HepG2 (cell line): ENCODE data around the gene MYO10. TPM values are rescaled to one million over a fixed set of nuclear protein-coding genes. Genes with fewer than 3 reads are reported as not detected.

Experiments used
- ARID4A ChIP-seq: sonication (generic); formaldehyde crosslinking; IDR thresholded peaks from 2 replicates; pipeline ENCODE4 v1.5.0; 2020; ENCODE audit warnings: mild to moderate bottlenecking, missing genetic modification reagents, borderline replicate concordance
- FOXK1 ChIP-seq: sonication (generic); formaldehyde crosslinking; IDR thresholded peaks from 2 replicates; pipeline ENCODE4 v1.4.0; 2020; ENCODE audit warnings: low read depth, missing genetic modification reagents, borderline replicate concordance
- HMGXB3 ChIP-seq: sonication (generic); formaldehyde crosslinking; IDR thresholded peaks from 2 replicates; pipeline ENCODE4 v1.4.0; 2020; ENCODE audit warnings: missing genetic modification reagents, borderline replicate concordance
- HNF1B ChIP-seq: sonication (generic); formaldehyde crosslinking; IDR thresholded peaks from 2 replicates; pipeline ENCODE4 v1.5.1; 2020; ENCODE audit warnings: mild to moderate bottlenecking, moderate library complexity, missing genetic modification reagents
- KDM2A ChIP-seq: sonication (generic); formaldehyde crosslinking; IDR thresholded peaks from 2 replicates; pipeline ENCODE4 v1.4.0; 2020; ENCODE audit warnings: low read depth, missing genetic modification reagents, borderline replicate concordance
- NCOA2 ChIP-seq: sonication (generic); formaldehyde crosslinking; IDR thresholded peaks from 2 replicates; pipeline ENCODE4 v1.8.0; 2022; ENCODE audit warnings: inconsistent platforms
- PAXIP1 ChIP-seq: sonication (generic); formaldehyde crosslinking; conservative IDR thresholded peaks from 2 replicates; pipeline ENCODE4 v1.4.0; 2020; ENCODE audit warnings: mild to moderate bottlenecking, missing genetic modification reagents, moderate library complexity
- PHF8 ChIP-seq: sonication (generic); formaldehyde crosslinking; IDR thresholded peaks from 2 replicates; pipeline ENCODE4 v1.5.0; 2020; ENCODE audit warnings: missing genetic modification reagents
- TCF7 ChIP-seq: sonication (generic); IDR thresholded peaks from 2 replicates; pipeline ENCODE4 v1.6.1; 2016; ENCODE audit warnings: antibody characterized with exemption, low read depth
- ZNF362 ChIP-seq: sonication (generic); formaldehyde crosslinking; IDR thresholded peaks from 2 replicates; pipeline ENCODE4 v1.4.0; 2020; ENCODE audit warnings: missing genetic modification reagents, mild to moderate bottlenecking, borderline replicate concordance
- ZNF451 ChIP-seq: sonication (generic); formaldehyde crosslinking; IDR thresholded peaks from 2 replicates; pipeline ENCODE4 v1.5.0; 2020; ENCODE audit warnings: mild to moderate bottlenecking, missing genetic modification reagents
- ZSCAN31 ChIP-seq: sonication (generic); formaldehyde crosslinking; IDR thresholded peaks from 2 replicates; pipeline ENCODE4 v1.5.0; 2020; ENCODE audit warnings: low read depth, mild to moderate bottlenecking, missing genetic modification reagents
- polyA plus RNA-seq, 8 experiments: library from polyadenylated mRNA; depleted of rRNA in 3 of 8; stranded (reverse) in 7 of 8; unstranded in 1 of 8; fragments of >200 nt; fragmentation: Illumina TruSeq in 4 of 8; extraction: Trizol in 4 of 8; gene quantifications; 2 replicates each; pipeline versions ENCODE4 v1.2.1 to v1.2.3, GENCODE V29; 2011 to 2016; ENCODE audit warnings: low read depth in 4 of 8, missing spikeins in 1 of 8, mixed read lengths in 1 of 8; ENCODE audit not compliant: insufficient read depth in 1 of 8
- total RNA-seq, 5 experiments: library from RNA; depleted of rRNA; stranded (reverse); fragments of >200 nt; fragmentation: Illumina TruSeq; extraction: Trizol; gene quantifications; 2 replicates each; pipeline ENCODE4 v1.2.3, GENCODE V29; 2016; ENCODE audit warnings: low read depth in 1 of 5

Gene MYO10
- total and polyA plus RNA-seq, 2 of the 13 experiments (the other 11 are each of a cell fraction or from before 2014, with no cell fraction given) = 4.5 to 14.0 TPM

GRCh38 chr5:16744164-16744880, 191.8 kb downstream of the MYO10 start (continued):
- TF ChIP-seq PAXIP1 (peak; percentile 53), FOXK1 (CRISPR knock-in tag) (0 out of 2 replicates have a peak, but pooled peaks have one; percentile 19), ZNF451 (0 out of 2 replicates have a peak, but pooled peaks have one; percentile 25), TCF7 (peak; percentile 60), KDM2A (peak; percentile 55; the same call in 1 of the 2 replicates), HMGXB3 (CRISPR knock-in tag) (no peak), ARID4A (0 out of 2 replicates have a peak, but pooled peaks have one; percentile 14), ZNF362 (CRISPR knock-in tag) (peak; percentile 86), NCOA2 (CRISPR knock-in tag) (peak; percentile 59; the same call in 1 of the 2 replicates), HNF1B (CRISPR knock-in tag) (peak; percentile 68; the same call in 1 of the 2 replicates), ZSCAN31 (CRISPR knock-in tag) (no peak), PHF8 (peak; percentile 30; the same call in 1 of the 2 replicates)
